HG02763 (cell line): ENCODE results near the gene TMEM51.

Source experiments
- ATAC-seq: cut with Tn5 transposase; IDR thresholded peaks from one replicate; pipeline ENCODE4 v1.9.1; 2021; ENCODE audit warnings: mild to moderate bottlenecking, moderate library complexity; ENCODE audit not compliant: unreplicated experiment

The TMEM51 gene

GRCh38 chr1:15191770-15192169 lies 38.2 kb downstream of the TMEM51 start:
- no peak for ATAC-seq

- ATAC-seq: no peak
Measured at GRCh38 chr1:15192916-15193550, 39.5 kb downstream of the TMEM51 start.

- ATAC-seq: no peak
Measured at GRCh38 chr1:15195420-15196052, 42.0 kb downstream of the TMEM51 start.

GRCh38 chr1:15196069-15196468 lies 42.5 kb downstream of the TMEM51 start:
- ATAC-seq: no peak

GRCh38 chr1:15196807-15197530 lies 43.4 kb downstream of the TMEM51 start:
- ATAC-seq: no peak

- ATAC-seq: no peak
Measured at GRCh38 chr1:15197591-15198447, 44.3 kb downstream of the TMEM51 start.

GRCh38 chr1:15198684-15199083 lies 45.1 kb downstream of the TMEM51 start:
- no peak for ATAC-seq

GRCh38 chr1:15201221-15201620 lies 47.7 kb downstream of the TMEM51 start:
- no peak for ATAC-seq

- no peak for ATAC-seq
Measured at GRCh38 chr1:15201849-15202551, 48.5 kb downstream of the TMEM51 start.

- no peak for ATAC-seq
Measured at GRCh38 chr1:15204931-15205330, 51.4 kb downstream of the TMEM51 start.

GRCh38 chr1:15205586-15206346 lies 52.2 kb downstream of the TMEM51 start:
- ATAC-seq: no peak

- ATAC-seq: no peak
Measured at GRCh38 chr1:15206418-15207030, 53.0 kb downstream of the TMEM51 start.

GRCh38 chr1:15207031-15207828 lies 53.7 kb downstream of the TMEM51 start:
- no peak for ATAC-seq

GRCh38 chr1:15207829-15208429 lies 54.4 kb downstream of the TMEM51 start:
- ATAC-seq: no peak

GRCh38 chr1:15210651-15211375 lies 57.3 kb downstream of the TMEM51 start:
- no peak for ATAC-seq

GRCh38 chr1:15211424-15211823 lies 57.9 kb downstream of the TMEM51 start:
- no peak for ATAC-seq

GRCh38 chr1:15212216-15212953 lies 58.8 kb downstream of the TMEM51 start:
- ATAC-seq: no peak
